Measurements from ENCODE around the gene DOP1A. TPM values are rescaled to one million over a fixed set of nuclear protein-coding genes. Genes with fewer than 3 reads are reported as not detected.
"Not testable (repeated sequence)": the region's sequence is repeated elsewhere in the genome, so short reads cannot be mapped to it uniquely, and the experiment has no call there.

Gene DOP1A
- total and polyA plus RNA-seq, 12 donors = 2.5 to 26.8 (median 20.8) TPM

DNA sequence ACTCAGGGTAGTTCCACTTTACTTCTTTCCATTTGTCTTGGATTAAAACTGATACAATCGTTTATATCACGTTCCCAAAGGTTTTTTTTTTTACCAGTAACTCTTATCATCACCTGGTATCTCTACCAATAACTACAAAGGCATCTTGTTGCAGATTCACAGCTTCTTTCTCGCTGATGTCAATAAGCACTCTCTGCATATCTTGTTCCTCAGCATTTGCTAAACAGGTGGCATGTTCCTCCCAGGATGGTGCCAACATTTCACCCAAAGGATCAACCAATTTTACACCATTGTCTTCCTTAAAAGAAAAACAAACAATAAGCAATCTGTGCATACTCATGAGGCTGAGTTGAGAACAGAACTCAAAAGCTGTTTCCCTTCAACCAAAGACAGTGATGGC lies 121.0 kb downstream of the DOP1A start:
- TF ChIP-seq, protein P1, sequence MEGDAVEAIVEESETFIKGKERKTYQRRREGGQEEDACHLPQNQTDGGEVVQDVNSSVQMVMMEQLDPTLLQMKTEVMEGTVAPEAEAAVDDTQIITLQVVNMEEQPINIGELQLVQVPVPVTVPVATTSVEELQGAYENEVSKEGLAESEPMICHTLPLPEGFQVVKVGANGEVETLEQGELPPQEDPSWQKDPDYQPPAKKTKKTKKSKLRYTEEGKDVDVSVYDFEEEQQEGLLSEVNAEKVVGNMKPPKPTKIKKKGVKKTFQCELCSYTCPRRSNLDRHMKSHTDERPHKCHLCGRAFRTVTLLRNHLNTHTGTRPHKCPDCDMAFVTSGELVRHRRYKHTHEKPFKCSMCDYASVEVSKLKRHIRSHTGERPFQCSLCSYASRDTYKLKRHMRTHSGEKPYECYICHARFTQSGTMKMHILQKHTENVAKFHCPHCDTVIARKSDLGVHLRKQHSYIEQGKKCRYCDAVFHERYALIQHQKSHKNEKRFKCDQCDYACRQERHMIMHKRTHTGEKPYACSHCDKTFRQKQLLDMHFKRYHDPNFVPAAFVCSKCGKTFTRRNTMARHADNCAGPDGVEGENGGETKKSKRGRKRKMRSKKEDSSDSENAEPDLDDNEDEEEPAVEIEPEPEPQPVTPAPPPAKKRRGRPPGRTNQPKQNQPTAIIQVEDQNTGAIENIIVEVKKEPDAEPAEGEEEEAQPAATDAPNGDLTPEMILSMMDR (IDR thresholded peaks at IDR 0.05) = no peak
- no peak overlapping the region for H3K4me3 ChIP-seq
- H3K4me1 ChIP-seq = peaks cover 0 to 23% (median 11%) of the 10 kb centered on the region in 9 donors
- ATAC-seq (no peak), DNase-seq (no peak)
- H3K27ac ChIP-seq = no peak overlapping the region
- 69 to 76% methylated on average over 3 of the region's 3 CpGs for WGBS, 2 donors
- peaks cover 0 to 71% (median 21%) of the 10 kb centered on the region in 9 donors for H3K36me3 ChIP-seq
- intact Hi-C loops (cut with DNase I) = no loop called here
- H3K27me3 ChIP-seq = no peaks in the 10 kb centered on the region
- H3K9me3 ChIP-seq = no peaks in the 10 kb centered on the region

DNA sequence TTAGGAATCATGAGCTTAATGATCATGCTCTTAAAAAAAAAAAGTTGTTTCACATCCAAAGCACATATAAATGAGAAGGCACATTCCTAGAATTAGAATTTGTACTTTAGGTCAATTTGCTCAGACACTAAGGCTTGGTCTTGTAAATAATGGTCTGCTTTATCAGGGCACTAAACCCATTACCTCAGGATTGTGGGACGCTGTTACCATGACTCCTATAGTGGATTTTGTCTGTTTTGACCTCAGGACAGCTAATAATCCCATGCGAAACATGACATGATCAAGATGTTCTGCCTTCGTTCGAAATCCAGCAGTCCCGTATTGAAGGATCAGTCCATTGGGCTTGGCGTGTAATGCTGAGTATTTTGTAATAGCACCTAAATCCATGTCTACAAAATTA lies 123.2 kb downstream of the DOP1A start:
- TF ChIP-seq, protein P1 (IDR thresholded peaks at IDR 0.05) = no peak
- ATAC-seq (no peak), DNase-seq (no peak)
- Histone ChIP-seq H3K4me1 (peaks cover 0 to 35% (median 22%) of the 10 kb centered on the region in 9 donors), H3K27ac (no peak overlapping the region), H3K36me3 (peaks cover 0 to 54% (median 21%) of the 10 kb centered on the region in 9 donors), H3K27me3 (no peaks in the 10 kb centered on the region), H3K4me3 (no peak overlapping the region), H3K9me3 (no peaks in the 10 kb centered on the region)
- WGBS, 2 donors = 96 to 98% methylated on average over 6 of the region's 6 CpGs
- intact Hi-C loops (cut with DNase I) = loop anchor here in 6 of 10 donors (5.0 to 10.0 kb wide), 4 partner anchors 123 to 946 kb away; partner anchors contain the start of genes DOP1A (in 4 of the 6), IBTK (in 4 of the 6) and UBE3D (in 4 of the 6)

DNA sequence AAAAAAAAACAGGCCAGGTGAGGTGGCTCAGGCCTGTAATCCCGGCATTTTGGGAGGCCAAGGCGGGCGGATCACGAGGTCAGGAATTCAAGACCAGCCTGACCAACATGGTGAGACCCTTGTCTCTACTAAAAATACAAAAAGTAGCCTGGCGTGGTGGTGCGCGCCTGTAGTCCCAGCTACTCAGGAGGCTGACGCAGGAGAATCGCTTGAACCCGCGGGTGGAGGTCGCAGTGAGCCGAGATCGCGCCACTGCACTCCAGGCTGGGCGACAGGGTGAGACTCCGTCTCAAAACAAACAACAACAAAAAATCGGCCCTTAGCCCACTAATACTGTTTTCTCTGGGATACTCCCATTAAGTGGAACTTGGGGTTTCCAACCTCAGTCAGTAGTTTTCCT lies 124.5 kb downstream of the DOP1A start:
- Histone ChIP-seq H3K4me3 (peak overlapping the region in 9 of 10 donors; percentile 75 to 95 (median 85)), H3K4me1 (peaks cover 0 to 38% (median 22%) of the 10 kb centered on the region in 9 donors), H3K36me3 (peaks cover 0 to 53% (median 15%) of the 10 kb centered on the region in 9 donors)
- intact Hi-C loops (cut with DNase I) = loop anchor here in 6 of 10 donors (5.0 to 10.0 kb wide), 4 partner anchors 125 to 947 kb away; partner anchors contain the start of genes DOP1A (in 4 of the 6), IBTK (in 4 of the 6) and UBE3D (in 4 of the 6)
- not testable (repeated sequence) for H3K27ac ChIP-seq, H3K9me3 ChIP-seq, DNase-seq, ATAC-seq, H3K27me3 ChIP-seq
- 90 to 92% methylated on average over 18 of the region's 18 CpGs for WGBS, 2 donors

DNA sequence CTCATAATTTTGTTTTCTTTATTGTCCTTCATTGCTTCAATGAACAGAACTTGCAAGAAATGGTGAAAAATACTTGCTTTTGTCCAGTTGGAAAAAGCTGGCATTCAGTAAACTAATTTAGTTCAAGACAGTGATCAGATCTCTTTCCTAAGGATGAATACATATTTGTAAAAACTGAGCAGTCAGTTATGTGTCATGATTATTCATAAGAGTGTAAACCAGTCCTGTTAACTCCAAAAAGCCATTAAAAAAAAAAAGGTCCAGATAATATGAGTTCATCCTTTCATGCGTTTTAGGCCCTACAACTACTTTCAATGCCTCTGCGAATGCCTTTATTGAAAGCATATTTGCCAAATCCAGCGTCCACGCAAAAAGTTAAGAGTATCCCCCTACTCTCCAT lies 125.0 kb downstream of the DOP1A start:
- WGBS, 2 donors = 1 to 2% methylated on average over 4 of the region's 4 CpGs
- Histone ChIP-seq H3K9me3 (no peaks in the 10 kb centered on the region), H3K4me1 (peaks cover 0 to 38% (median 22%) of the 10 kb centered on the region in 9 donors), H3K27ac (peak overlapping the region in 8 of 10 donors; percentile 75 to 92 (median 82)), H3K27me3 (no peaks in the 10 kb centered on the region), H3K36me3 (peaks cover 0 to 52% (median 12%) of the 10 kb centered on the region in 9 donors), H3K4me3 (peak overlapping the region; percentile 75 to 95 (median 88))
- no peak for ATAC-seq
- no peak for DNase-seq
- TF ChIP-seq, protein P1 (IDR thresholded peaks at IDR 0.05) = no peak
- intact Hi-C loops (cut with DNase I) = loop anchor here in 6 of 10 donors (5.0 to 10.0 kb wide), 4 partner anchors 125 to 948 kb away; partner anchors contain the start of genes DOP1A (in 4 of the 6), IBTK (in 4 of the 6) and UBE3D (in 4 of the 6)
